Measurements from ENCODE around the gene IL1RAPL2.

DNA sequence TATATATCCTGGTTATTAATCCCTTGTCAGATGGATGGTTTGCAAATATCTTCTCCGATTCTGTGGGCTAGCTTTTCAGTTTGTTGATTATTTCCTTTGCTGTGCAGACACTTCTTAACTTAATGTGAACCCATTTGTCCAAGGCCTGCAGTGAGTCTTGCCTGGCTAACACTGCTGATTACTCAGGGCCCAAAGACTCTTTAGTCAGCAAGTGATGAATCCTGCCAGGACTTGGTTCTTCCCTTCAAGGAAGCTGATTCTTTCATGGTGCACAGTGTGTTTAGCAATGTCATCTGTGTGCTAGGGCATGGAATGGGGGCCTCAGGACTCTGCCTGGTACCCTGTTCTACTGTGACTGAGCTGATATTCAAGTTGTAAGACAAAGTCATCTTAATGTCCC is 736.2 kb downstream of the IL1RAPL2 start:
- no peak for TF ChIP-seq EP300 (IDR thresholded peaks at IDR 0.05)
- no peak for TF ChIP-seq NR3C1 (IDR thresholded peaks at IDR 0.05)
- no peak for TF ChIP-seq POLR2A (IDR thresholded peaks at IDR 0.05; ENCODE audit: low read length)
- TF ChIP-seq CEBPB (IDR thresholded peaks at IDR 0.05), result no peak
- TF ChIP-seq, protein P1, sequence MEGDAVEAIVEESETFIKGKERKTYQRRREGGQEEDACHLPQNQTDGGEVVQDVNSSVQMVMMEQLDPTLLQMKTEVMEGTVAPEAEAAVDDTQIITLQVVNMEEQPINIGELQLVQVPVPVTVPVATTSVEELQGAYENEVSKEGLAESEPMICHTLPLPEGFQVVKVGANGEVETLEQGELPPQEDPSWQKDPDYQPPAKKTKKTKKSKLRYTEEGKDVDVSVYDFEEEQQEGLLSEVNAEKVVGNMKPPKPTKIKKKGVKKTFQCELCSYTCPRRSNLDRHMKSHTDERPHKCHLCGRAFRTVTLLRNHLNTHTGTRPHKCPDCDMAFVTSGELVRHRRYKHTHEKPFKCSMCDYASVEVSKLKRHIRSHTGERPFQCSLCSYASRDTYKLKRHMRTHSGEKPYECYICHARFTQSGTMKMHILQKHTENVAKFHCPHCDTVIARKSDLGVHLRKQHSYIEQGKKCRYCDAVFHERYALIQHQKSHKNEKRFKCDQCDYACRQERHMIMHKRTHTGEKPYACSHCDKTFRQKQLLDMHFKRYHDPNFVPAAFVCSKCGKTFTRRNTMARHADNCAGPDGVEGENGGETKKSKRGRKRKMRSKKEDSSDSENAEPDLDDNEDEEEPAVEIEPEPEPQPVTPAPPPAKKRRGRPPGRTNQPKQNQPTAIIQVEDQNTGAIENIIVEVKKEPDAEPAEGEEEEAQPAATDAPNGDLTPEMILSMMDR (IDR thresholded peaks at IDR 0.05), result no peak
- TF ChIP-seq RAD21 (conservative IDR thresholded peaks at IDR 0.05 in 1 of 2, IDR thresholded peaks at IDR 0.05 in 1 of 2), result no peak
- no peak for TF ChIP-seq NPAS2 (CRISPR knock-in tag; IDR thresholded peaks at IDR 0.05; ENCODE audit: borderline replicate concordance)
- TF ChIP-seq JUN (IDR thresholded peaks at IDR 0.05), result no peak
- no peak for TF ChIP-seq MAX (IDR thresholded peaks at IDR 0.05)
- no peak for TF ChIP-seq EHMT2 (IDR thresholded peaks at IDR 0.05; ENCODE audit: low read depth)
- TF ChIP-seq RCOR1 (IDR thresholded peaks at IDR 0.05; ENCODE audit: low read depth, low read length), result no peak
- no peak for TF ChIP-seq FOSL2 (IDR thresholded peaks at IDR 0.05)
- no peak for TF ChIP-seq FOSL2 (CRISPR knock-in tag; IDR thresholded peaks at IDR 0.05)
- no peak for TF ChIP-seq GATA3 (IDR thresholded peaks at IDR 0.05; ENCODE audit: borderline replicate concordance)
